Fibroblast of skin of back (primary cell): ENCODE data around the gene DLG5. TPM values are rescaled to one million over a fixed set of nuclear protein-coding genes. Genes with fewer than 3 reads are reported as not detected.

Experiments used
- DNase-seq: peaks from one replicate; pipeline ENCODE4 v3.0.0-alpha.2; 2013
- polyA plus RNA-seq, 2 experiments: library from polyadenylated mRNA; unstranded; fragments of 120-200 nt; gene quantifications; one replicate each; pipeline ENCODE4 v1.2.1, GENCODE V29; 2013; ENCODE audit not compliant: insufficient read length in 2 of 2

DLG5 gene, protein sequence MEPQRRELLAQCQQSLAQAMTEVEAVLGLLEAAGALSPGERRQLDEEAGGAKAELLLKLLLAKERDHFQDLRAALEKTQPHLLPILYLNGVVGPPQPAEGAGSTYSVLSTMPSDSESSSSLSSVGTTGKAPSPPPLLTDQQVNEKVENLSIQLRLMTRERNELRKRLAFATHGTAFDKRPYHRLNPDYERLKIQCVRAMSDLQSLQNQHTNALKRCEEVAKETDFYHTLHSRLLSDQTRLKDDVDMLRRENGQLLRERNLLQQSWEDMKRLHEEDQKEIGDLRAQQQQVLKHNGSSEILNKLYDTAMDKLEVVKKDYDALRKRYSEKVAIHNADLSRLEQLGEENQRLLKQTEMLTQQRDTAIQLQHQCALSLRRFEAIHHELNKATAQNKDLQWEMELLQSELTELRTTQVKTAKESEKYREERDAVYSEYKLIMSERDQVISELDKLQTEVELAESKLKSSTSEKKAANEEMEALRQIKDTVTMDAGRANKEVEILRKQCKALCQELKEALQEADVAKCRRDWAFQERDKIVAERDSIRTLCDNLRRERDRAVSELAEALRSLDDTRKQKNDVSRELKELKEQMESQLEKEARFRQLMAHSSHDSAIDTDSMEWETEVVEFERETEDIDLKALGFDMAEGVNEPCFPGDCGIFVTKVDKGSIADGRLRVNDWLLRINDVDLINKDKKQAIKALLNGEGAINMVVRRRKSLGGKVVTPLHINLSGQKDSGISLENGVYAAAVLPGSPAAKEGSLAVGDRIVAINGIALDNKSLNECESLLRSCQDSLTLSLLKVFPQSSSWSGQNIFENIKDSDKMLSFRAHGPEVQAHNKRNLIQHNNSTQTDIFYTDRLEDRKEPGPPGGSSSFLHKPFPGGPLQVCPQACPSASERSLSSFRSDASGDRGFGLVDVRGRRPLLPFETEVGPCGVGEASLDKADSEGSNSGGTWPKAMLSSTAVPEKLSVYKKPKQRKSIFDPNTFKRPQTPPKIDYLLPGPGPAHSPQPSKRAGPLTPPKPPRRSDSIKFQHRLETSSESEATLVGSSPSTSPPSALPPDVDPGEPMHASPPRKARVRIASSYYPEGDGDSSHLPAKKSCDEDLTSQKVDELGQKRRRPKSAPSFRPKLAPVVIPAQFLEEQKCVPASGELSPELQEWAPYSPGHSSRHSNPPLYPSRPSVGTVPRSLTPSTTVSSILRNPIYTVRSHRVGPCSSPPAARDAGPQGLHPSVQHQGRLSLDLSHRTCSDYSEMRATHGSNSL (N-terminal part only)
- polyA plus RNA-seq (2013, experiment 1 of 2; ENCODE audit: insufficient read length) = 42.8 TPM
- polyA plus RNA-seq (2013, experiment 2 of 2; ENCODE audit: insufficient read length) = 44.7 TPM

DNA sequence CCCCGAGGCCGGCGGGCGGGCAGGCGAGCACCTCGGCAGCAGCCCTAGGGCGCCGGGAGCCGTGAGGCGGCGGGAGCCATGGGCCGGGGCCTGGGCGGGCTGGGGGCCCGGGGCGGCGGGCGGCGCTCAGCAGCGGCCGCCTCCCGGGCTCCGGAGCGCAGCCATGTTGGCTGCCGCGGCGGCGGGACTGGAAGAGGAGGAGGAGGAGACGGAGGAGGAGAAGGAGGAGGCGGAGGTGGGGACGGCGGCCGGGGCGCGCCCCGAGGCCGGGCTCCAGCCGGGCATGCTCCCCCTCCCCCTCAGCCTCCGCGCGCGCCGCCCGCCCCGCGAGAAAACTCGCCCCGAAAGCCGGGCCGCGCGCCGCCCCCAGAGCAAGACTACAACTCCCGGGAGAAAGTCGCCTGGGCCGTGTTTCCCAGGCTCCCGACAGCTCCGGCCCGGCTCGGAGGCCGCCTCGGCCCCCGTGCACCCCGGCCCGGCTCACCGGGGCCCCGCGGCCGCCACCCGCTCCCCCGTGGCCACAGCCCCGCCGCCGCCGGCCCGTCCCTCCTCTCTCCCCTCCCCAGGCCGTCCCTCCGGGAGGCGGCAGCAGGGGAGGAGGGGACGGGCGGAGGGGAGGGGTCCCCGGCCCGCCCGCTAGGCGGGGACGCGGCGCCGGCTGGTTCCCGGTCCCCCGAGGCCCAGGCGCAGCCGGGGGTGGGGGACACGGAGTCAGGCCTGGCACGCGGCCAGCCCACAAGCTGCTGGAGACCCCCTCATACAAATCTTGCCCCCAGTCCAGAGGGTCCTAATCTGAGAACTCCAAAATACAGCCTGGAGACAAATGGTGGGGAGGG, at the start of gene DLG5:
TSS of gene DLG5 (minus strand) at position 190 of the 836 bp plus-strand sequence. CDS start 235 bp downstream, outside the sequence.
- DNase-seq = peak; percentile 65

DNA sequence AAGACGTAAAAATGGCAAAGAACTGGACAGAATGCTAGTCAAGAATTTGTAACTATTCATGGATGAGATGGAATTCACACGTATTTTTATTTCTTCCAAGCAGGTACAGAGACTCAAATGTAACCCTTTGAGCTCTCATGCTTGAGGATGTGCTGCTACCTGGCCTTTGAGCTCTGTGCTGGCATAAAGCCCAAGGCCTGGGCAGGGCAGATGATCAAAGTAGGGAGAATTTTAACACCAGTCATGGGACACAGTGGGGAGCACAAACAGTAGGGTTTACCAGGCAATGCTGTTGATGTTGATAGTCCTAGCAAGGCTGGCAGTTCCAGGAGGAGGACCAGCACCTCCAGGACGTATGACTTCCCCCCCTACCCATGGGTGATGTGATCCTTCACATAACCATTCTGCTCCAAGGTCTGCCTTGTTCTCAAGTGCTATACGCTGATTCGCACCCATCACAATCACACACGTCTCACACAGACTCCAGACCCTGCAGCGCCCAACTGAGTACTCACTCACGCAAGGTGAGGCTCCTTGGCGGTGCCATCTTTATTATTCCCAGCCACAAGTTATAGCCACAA, 48.6 kb upstream of the DLG5 start:
- no peak for DNase-seq

DNA sequence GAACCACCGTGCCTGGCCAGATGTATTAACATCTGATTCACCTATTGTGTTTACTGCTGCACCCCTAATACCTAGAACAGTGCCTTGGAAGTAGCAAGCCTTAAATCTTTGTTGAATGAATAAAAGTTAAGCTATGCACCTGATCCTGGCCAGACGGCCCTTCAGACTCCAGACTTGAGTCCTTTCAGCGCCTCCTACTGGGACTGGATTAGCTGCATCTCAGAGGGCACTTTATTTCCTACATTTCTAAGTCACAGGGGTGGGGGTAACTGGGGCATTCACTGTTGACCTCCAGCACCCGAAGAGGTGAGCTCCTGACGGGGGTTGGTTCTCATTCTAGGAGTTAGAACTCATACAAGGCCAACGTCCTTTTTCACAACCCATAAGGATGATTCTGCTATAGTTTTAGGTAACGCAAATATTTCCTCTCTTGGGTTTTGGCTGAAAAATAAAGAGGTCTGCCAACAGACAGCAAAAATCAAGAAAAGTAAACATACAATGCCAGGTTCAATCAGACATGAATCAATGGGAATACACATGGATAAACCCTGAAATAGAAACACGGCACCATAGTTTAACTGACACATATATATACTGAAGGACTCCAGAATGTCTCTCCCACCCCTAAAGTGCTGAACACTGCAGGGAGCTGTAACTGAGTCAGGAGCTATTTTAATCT, 48.0 kb upstream of the DLG5 start:
- peak; percentile 51 for DNase-seq

DNA sequence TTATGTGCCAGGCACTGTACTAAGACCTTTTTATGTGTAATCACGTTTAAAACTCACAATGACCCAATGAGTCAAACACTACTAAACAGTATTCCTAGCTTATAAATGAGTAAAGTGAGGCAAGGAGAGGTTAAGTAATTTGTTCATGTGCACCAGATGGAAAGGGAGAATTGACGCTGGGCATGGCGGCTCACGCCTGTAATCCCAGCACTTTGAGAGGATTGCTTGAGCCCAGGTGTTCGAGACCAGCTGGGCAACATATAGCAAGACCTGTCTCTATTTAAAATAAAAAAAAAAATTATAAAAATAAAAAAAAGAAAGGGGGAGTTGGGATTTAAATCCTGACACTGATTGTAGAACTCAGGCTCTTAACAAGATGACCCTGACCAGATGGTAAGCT, 46.7 kb upstream of the DLG5 start:
- no peak for DNase-seq

DNA sequence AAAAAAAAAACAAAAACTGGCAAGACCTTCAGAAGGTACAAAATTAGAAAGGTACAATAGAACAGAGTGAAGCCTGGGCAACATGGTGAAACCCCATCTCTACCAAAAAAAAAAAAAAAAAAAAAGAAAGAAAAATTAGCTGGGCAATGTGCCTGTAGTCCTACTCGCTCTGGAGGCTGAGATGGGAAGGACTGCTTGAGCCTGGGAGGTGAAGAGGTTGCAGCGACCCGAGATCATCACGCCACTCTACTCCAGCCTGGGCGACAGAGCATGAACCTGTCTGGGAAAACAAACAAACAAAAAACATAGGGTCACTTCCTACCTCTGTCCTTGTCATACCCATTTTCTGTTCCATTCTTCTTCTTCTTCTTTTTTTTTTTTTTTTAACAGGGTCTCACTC, 45.6 kb upstream of the DLG5 start:
- no peak for DNase-seq

DNA sequence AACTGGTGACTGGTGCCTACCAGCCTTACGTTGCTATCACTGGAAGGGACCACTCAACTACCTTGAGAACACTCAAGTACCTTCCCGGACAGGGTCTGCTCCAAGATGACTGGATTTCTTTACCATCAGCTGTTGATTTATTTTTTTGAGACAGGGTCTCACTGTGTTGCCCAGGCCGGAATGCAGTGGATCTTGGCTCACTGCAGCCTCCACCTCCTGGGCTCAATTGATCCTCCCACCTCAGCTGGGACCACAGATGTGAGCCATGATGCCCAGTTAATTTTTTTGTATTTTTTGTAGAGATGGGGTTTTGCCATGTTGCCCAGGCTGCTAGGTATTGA, 45.2 kb upstream of the DLG5 start:
- DNase-seq = no peak

DNA sequence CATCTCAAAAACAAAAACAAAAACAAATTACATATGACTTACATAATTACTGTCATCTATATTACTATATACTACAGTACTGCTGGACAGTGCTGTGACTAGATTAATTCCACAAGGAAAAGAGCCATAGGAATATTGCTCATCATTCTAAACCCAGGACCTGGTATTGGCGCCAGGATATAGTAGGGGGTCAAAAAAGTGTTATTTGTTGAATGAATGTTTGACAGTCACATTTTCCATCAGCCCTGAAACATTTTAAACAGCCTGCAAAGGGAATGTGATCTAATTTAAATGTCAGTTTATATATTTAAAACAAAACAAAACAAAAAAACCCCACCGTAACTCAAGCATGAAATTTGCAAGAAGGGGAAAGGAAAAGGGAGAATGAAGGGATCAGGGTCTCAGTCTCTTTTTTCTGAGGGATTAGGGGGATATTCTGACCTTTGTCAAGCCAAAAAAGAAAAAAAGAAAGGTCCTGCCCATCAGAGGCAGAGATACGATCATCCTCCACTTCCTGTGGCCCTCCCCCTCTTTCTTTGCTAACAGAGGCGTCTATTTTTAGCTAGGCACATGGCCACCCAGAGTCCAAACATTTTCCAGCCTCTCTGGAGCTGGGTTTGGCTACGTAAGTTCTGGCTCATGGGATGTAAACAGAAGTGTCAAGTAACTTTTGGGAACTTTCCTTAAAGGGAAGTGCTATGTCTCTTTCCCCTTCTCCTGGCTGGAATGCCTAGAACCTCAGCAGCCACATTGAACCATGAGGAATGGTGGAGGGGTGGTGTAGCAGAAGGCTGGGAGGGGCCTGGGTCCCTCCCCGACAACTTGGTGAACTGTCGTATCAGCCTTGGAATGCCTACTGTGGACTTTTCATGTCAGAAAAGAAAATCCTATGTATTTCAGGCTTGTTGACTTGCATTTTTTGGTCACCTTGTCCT, 44.6 kb upstream of the DLG5 start:
- DNase-seq = peak; percentile 96

DNA sequence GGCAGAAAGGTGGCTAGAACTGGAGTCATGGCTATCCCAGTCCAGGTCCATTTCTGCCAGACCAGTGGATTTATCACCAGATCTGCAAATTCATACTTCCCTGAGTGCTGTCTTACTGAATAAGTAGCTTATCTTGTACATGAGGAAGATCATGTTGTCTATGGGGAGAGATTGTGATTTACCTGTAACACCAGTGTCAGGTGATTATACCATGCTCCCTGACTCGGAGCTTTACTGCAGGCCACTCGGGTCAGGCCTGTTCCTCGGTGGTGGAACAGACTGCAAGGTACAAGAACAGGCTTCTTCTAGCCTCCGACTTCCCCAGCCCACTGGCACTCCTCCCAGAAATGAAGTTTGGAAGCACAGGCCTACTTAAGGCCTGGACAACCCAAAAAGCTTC, 42.6 kb upstream of the DLG5 start:
- DNase-seq = no peak

DNA sequence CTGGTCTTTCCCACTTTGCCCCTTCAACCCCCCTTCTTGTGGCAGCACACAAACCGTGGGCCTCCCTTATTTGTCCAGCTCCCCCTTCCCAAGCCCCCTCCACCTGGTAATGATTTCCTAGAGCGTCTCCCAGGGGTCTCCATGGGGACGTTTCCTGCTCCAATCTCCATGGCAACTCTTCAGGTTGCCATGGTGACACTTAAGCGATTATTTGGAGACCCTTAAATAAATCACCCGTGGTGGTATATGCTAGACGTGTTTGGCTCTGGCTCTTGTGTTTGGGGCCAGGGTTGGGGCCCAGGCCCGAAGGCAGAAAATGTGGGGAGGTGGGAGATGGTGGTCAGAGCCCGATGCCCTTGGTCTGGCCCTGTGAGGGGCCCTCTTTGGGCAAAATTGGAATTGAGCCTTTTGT, 41.1 kb upstream of the DLG5 start:
- no peak for DNase-seq

DNA sequence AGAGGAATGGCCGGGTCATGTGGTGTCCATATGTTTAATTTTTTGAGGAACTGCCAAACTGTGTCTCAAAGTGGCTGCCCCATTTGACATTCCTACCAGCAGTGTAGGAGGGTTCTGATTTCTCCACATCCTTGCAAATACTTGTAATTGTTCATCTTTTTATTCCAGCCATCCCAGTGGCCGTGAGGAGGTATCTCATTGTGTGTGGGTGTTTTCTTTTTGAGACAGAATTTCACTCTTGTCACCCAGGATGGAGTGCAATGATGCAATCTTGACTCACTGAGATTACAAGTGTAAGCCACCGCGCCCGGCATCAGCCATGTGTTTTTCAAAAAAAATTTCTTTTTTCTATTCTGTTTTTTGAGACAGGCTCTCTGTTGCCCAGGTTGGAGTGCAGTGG, 38.7 kb upstream of the DLG5 start:
- DNase-seq = peak; percentile 91

DNA sequence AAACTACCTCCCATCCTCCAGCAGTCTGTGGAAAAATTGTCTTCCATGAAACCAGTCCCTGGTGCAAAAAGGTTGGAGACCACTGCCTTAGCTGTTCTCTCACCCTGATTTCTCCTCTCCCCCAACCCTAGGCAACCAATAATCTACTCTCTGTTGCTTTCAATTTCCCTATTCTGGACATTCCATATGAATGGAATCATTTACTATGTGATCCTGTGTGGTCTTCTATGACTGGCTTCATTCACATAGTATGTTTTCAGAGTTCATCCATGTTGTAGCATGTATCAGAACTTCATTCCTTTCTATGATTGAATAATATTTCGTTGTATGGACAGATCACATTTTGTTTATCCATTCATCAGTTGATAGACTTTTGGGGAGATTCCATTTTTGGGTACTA, 38.3 kb upstream of the DLG5 start:
- peak; percentile 67 for DNase-seq

DNA sequence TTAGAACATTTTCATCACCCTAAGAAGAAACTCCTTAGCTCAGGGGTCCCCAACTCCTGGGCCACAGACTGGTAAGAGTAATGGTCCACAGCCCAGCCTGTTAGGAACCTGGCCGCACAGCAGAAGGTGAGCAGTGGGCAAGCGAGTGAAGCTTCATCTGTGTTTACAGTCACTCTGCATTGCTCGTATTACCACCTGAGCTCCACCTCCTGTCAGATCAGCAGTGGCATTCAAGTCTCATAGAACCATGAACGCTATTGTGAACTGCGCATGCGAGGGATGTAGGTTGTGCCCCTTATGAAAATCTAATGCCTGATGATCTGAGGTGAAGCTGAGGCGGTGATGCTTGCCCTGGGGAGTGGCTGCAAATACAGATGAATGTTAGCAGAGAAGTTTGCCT, 37.3 kb upstream of the DLG5 start:
- DNase-seq = no peak

DNA sequence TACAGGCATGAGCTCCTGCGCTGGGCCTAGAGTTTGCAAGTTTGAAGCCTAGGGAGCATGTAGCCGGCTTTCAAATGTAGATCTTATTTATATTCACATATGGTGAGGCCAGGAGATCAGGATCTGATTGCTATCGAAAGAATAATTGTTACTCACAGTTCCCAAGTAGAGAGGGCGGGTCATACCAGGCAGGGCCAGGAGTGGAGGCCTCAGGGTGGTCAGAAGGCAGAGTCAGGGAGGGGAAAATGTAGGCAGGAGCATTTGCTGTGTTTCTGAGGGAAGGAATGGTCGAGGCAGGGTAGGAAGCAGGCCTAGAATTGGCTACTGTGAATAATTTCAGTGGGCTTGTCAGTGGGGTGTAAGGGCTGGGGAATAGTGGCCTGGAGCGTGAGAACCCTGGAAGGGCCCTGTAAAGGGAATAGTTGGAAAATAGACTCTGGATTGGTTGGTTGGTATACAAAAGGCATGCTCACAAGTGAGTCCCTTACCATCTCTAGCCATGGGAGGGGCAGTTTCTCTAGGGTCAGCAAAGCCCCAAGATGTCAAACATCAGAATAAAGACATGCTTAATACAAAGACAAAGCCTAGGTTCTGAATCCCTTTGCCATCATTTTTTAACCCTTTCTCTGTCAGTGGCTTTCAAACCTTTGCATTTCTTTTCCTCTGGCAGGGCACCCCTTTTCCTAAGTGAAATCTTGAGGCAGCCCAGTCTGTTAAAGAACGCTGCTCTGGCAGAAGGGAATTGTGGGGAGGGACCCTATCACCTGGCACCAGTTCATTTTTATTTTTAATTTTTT, 36.0 kb upstream of the DLG5 start:
- DNase-seq = no peak

DNA sequence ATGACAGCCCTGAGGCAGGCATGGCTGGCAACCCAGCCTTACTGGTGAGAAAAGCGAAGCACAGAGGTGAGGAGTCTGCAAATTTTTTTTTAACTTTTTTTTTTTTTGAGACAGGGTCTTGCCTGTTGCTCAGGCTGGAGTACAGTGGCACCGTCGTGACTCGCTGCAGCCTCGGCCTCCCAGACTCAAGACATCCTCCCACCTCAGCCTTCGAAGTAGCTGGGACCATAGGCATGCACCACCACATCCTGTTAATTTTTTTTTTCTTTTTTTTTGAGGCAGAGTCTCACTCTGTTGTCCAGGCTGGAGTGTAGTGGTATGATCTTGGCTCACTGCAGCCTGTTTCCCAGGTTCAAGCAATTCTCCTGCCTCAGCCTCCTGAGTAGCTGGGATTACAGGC, 35.1 kb upstream of the DLG5 start:
- DNase-seq = no peak

DNA sequence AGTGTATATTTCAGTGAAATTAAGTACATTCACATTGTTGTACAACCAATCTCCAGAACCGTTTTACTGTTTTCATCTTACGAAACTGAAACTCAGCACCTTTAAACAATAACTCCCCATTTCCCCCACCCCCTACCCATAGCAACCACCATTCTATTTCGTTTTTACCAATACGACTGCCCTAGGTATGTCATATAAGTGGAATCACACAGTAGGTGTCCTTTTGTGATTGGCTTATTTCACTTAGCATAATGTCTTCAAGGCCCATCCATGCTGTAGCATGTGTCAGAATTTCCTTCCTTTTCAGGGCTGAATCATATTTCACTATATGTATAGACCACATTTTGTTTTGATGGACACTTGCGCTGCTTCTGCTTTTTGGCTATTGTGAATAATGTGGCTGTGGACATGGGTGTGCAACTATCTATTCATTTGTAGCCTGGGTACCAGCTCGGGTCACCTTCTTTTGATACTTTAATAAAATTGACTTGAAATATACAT, 34.3 kb upstream of the DLG5 start:
- DNase-seq = no peak

DNA sequence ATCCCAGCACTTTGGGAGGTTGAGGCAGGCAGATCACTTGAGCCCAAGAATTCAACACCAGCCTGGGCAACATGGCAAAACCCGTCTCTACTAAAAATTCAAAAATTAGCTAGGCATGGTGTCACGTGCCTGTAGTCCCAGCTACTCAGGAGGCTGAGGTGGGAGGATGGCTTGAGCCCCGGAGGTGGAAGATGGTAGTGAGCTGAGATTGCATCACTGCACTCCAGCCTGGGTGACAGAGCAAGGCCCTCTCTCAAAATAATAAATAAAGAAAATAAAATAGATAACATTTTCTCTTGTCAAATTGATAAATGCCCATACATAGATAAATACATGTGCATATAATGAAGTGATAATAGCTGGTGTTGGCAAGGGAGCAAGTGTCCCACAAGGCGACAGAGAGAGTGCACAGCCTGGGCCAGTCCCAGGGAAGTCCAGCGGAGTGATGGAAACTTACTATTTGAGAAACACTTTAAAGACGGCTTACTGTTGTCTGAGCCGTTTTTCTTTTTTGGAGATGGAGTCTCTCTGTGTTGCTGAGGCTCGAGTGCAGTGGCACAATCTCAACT, 33.4 kb upstream of the DLG5 start:
- no peak for DNase-seq

DNA sequence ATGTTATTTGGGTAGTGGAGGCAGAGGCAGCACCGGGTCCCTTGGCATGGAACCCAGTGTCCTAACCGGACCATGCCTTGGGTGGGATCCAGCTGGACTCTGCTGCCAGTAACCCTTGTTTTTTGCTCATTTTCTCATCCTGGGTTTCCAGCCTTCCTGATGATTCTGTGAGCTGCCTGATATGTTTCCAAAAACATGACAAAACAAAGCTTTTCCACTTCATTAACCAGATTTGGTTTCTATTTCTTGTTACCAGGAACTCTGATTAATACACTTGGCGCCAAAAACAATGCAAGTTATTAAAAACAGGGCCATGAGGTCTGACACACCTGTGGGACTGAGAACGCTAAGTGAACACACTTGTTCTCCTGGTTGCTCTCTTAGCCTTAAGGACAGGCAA, 32.8 kb upstream of the DLG5 start:
- no peak for DNase-seq

DNA sequence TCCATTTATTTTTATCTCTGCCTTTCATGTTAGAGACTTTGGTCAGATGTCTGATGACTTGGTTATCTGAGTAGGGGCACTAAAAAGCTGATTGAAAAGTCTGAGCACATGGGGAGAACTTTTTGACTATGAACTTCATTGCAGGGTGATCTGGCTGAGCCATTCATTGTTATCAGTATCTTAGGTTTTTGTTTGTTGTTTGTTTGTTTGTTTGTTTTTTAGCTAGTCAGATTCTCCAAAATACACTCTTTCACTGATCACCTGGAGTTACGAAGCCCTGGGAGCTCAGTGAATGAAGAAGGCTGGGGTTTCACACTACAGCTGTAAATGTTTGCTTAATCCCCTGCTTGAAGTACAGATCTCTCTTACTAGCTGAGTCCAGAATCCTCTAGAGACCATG, 28.6 kb upstream of the DLG5 start:
- no peak for DNase-seq
